Kidney (tissue), 14 donors: ENCODE data around the gene TPO. TPM values are rescaled to one million over a fixed set of nuclear protein-coding genes. Genes with fewer than 3 reads are reported as not detected.
A peak's percentile ranks its signal among the peaks of the same experiment; 100 is the strongest.

Experiments
- DNase-seq, 5 donors: peaks; one replicate each; pipeline ENCODE4 v3.0.0-alpha.2; 2013 to 2020
- FAIRE-seq: peaks from 2 replicates; lab custom pipeline; 2012; peaks lifted over from hg19 to GRCh38; lab: Jason Lieb, UNC
- H3K27ac ChIP-seq, 2 donors: one replicate each; pipeline ENCODE4 v1.7.0; 2013; ENCODE audit warnings: low read depth in 2 of 2, low read length in 2 of 2, inconsistent platforms in 1 of 2
- H3K27me3 ChIP-seq: one replicate; pipeline ENCODE4 v1.7.1; 2013; ENCODE audit warnings: low read length, inconsistent platforms; ENCODE audit not compliant: control insufficient read depth, insufficient read depth
- H3K36me3 ChIP-seq, 3 donors: one replicate each; pipeline versions ENCODE4 v1.7.0 to v1.7.1; 2013; ENCODE audit warnings: low read length in 3 of 3, control low read depth in 1 of 3, inconsistent platforms in 1 of 3; ENCODE audit not compliant: insufficient read depth in 3 of 3, control insufficient read depth in 2 of 3
- H3K4me1 ChIP-seq, 3 donors: one replicate each; pipeline versions ENCODE4 v1.7.0 to v1.7.1; 2013; ENCODE audit warnings: low read length in 3 of 3, inconsistent platforms in 1 of 3, low read depth in 1 of 3; ENCODE audit not compliant: control insufficient read depth in 2 of 3, insufficient read depth in 2 of 3
- H3K4me3 ChIP-seq, 3 donors: one replicate each; pipeline versions ENCODE4 v1.7.0 to v1.8.1; 2013; ENCODE audit warnings: low read length in 3 of 3, control low read depth in 1 of 3, inconsistent platforms in 1 of 3
- H3K9ac ChIP-seq, 3 donors: one replicate each; pipeline versions ENCODE4 v1.7.0 to v1.7.1; 2013; ENCODE audit warnings: low read length in 3 of 3, control low read depth in 1 of 3, inconsistent platforms in 1 of 3
- H3K9me3 ChIP-seq, 3 donors: one replicate each; pipeline versions ENCODE4 v1.7.0 to v1.7.1; 2013; ENCODE audit warnings: low read length in 3 of 3, control low read depth in 1 of 3, inconsistent platforms in 1 of 3; ENCODE audit not compliant: control insufficient read depth in 2 of 3, insufficient read depth in 1 of 3
- CTCF ChIP-seq: IDR thresholded peaks from 3 replicates; pipeline ENCODE4 v1.5.1; 2012; ENCODE audit warnings: mild to moderate bottlenecking, moderate library complexity, borderline replicate concordance; ENCODE audit not compliant: insufficient read depth; ENCODE audit errors: extremely low read depth
- intact Hi-C: fragments of 100-400 bp; cut with DNase I; formaldehyde crosslinking; loops from one replicate; pipeline ENCODE4 v1.11.1; 2022
- polyA plus RNA-seq: library from polyadenylated mRNA; stranded (reverse); fragments of 350-450 nt; fragmentation: Illumina TruSeq; extraction: RNeasy Lipid Tissue Mini Kit (QIAGEN cat#74804); gene quantifications from one replicate; pipeline ENCODE4 v1.2.3, GENCODE V29; 2014; ENCODE audit warnings: low read depth, low replicate concordance; ENCODE audit not compliant: insufficient read depth
- total RNA-seq: library from RNA; stranded (reverse); fragmentation: NEBNext Ultra II Directional; extraction: Animal tissue kit (Norgen Biotek cat#: 25700); gene quantifications from one replicate; pipeline ENCODE4 v1.2.1, GENCODE V29; 2021
- donor health status: control.
- donor health status: control.
- donor health status: control.
- donor health status: control.
- donor health status: control.
- donor health status: DM: yes; HTN: yes; CAD: no.
- donor health status: Normal renal cell carcinoma (clear cell type).

Gene TPO
- total and polyA plus RNA-seq, 2 donors from 2014 or later, result not detected

DNA sequence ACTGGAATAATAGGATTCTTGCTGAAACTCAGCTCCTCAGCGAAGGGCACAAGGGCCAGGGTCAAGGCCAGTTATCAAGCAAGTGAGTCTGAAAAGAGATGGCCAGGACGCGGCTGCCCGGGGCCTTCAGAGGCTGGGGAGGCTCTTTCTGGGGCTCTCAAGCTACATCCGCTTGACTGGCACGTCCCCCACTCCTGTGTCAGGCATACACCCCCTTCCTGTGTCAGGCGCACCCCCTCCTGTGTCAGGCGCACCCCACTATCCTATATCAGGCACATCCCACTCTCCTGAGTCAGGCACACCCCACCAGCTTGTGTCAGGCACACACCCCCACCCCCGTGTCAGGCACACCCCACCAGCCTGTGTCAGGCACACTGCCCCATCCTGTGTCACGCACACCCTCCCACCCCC is 91.8 kb downstream of the TPO start:
- DNase-seq (peak in 1 of 5 donors; percentile 51), FAIRE-seq (no peak)
- H3K9me3 ChIP-seq, result no peaks in the 10 kb centered on the region
- no peak overlapping the region for H3K9ac ChIP-seq
- TF ChIP-seq CTCF, result no peak
- no peaks in the 10 kb centered on the region for H3K4me1 ChIP-seq
- no peaks in the 10 kb centered on the region for H3K27me3 ChIP-seq
- intact Hi-C loops, result no loop called here
- H3K27ac ChIP-seq, result no peak overlapping the region
- H3K36me3 ChIP-seq, result no peaks in the 10 kb centered on the region
- H3K4me3 ChIP-seq, result no peak overlapping the region

DNA sequence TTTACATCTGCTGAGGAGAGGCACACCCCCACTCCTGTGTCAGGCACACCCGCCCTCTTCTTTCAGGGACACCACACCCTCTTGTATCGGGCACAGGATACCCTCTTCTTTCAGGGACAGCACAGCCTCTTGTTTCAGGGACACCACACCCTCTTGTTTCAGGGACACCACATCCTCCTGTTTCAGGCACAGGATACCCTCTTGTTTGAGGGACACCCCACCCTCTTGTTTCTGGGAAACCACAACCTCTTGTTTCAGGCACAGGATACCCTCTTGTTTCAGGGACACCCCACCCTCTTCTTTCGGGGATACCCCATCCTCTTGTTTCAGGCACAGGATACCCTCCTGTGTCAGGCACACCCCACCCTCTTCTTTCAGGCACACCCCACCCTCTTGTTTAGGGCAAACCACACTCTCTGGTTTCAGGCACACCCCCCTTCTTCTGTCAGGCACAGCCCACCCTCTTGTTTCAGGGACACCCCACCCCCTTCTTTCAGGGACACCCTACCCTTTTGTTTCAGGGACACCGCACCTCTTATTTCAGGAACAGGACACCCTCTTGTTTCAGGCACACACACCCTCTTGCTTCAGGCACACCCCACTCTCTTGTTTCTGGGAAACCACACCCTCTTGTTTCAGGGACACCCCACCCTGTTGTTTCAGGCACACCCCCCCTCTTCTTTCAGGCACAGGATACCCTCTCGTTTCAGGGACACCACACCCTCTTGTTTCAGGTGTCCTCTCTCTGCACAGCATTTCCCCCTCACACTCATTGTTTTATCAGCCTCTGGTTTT is 96.2 kb downstream of the TPO start:
- DNase-seq (peak in 1 of 5 donors; percentile 12), FAIRE-seq (no peak)
- intact Hi-C loops, result no loop called here

DNA sequence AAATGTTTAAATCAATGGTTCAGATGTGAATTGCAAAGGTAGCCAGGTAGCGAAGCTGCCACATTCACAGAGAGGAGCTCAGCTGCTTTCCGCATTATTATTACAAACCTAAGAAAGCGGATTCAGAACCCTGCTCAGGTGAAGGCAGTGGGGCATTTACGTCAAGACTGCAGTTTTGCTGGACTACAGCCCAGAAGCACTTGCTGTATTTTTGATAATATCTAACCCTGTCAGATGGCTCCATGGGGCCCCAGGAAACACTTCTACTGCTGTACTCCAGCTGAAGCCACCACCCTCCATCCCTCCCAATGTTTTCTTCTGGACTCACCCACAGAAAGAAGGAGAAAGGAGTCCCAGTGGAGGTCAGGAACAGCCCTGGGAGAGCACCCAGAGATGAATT is 96.9 kb downstream of the TPO start:
- Histone ChIP-seq H3K4me3 (no peak overlapping the region), H3K36me3 (no peaks in the 10 kb centered on the region), H3K9me3 (no peaks in the 10 kb centered on the region), H3K27me3 (no peaks in the 10 kb centered on the region), H3K27ac (no peak overlapping the region), H3K9ac (no peak overlapping the region), H3K4me1 (no peaks in the 10 kb centered on the region)
- FAIRE-seq (no peak), DNase-seq (no peak)
- intact Hi-C loops, result no loop called here
- no peak for TF ChIP-seq CTCF

More for the DNA sequence above, 96.2 kb downstream of the TPO start:
- H3K27me3 ChIP-seq, result no peaks in the 10 kb centered on the region
- no peak for TF ChIP-seq CTCF
- no peak overlapping the region for H3K27ac ChIP-seq
- H3K36me3 ChIP-seq, result no peaks in the 10 kb centered on the region
- H3K4me1 ChIP-seq, result no peaks in the 10 kb centered on the region
- H3K9me3 ChIP-seq, result no peaks in the 10 kb centered on the region
- H3K9ac ChIP-seq, result no peak overlapping the region
- H3K4me3 ChIP-seq, result no peak overlapping the region
